Renal pelvis (tissue), 4 donors: ENCODE results near the gene TBC1D22A. TPM values are rescaled to one million over a fixed set of nuclear protein-coding genes. Genes with fewer than 3 reads are reported as not detected.

Experiments used
- DNase-seq: peaks from one replicate; pipeline ENCODE4 v3.0.0-alpha.2; 2013
- polyA plus RNA-seq, 3 donors: library from polyadenylated mRNA; unstranded; fragments of 120-200 nt; gene quantifications; one replicate each; pipeline ENCODE4 v1.2.1, GENCODE V29; 2013; ENCODE audit not compliant: insufficient read length in 3 of 3

Gene TBC1D22A
- polyA plus RNA-seq, 3 donors, result 16.9 to 19.2 (median 19.1) TPM

- no peak for DNase-seq
These were observed 66.9 kb downstream of the TBC1D22A start for GRCh38 chr22:46829117-46829891.

- no peak for DNase-seq
These were observed 67.7 kb downstream of the TBC1D22A start for GRCh38 chr22:46829941-46830715.

GRCh38 chr22:46830841-46831240 lies 68.4 kb downstream of the TBC1D22A start:
- DNase-seq, result no peak

- DNase-seq, result no peak
These were observed 70.8 kb downstream of the TBC1D22A start for GRCh38 chr22:46833228-46833627.

GRCh38 chr22:46834021-46834737 lies 71.7 kb downstream of the TBC1D22A start:
- no peak for DNase-seq

- DNase-seq, result no peak
These were observed 72.8 kb downstream of the TBC1D22A start for GRCh38 chr22:46835288-46835687.

- DNase-seq, result no peak
These were observed 73.2 kb downstream of the TBC1D22A start for GRCh38 chr22:46835693-46836092.

- DNase-seq, result no peak
These were observed 79.1 kb downstream of the TBC1D22A start for GRCh38 chr22:46841522-46841921.

- no peak for DNase-seq
These were observed 80.2 kb downstream of the TBC1D22A start for GRCh38 chr22:46842606-46843005.

GRCh38 chr22:46843821-46844255 lies 81.4 kb downstream of the TBC1D22A start:
- no peak for DNase-seq

GRCh38 chr22:46844606-46845210 lies 82.3 kb downstream of the TBC1D22A start:
- DNase-seq, result no peak

GRCh38 chr22:46845296-46846149 lies 83.1 kb downstream of the TBC1D22A start:
- DNase-seq, result peak; percentile 69

GRCh38 chr22:46846150-46846831 lies 83.8 kb downstream of the TBC1D22A start:
- DNase-seq, result no peak

- DNase-seq, result no peak
These were observed 84.4 kb downstream of the TBC1D22A start for GRCh38 chr22:46846832-46847355.

- no peak for DNase-seq
These were observed 85.7 kb downstream of the TBC1D22A start for GRCh38 chr22:46848197-46848596.

- no peak for DNase-seq
These were observed 86.7 kb downstream of the TBC1D22A start for GRCh38 chr22:46849101-46849500.

GRCh38 chr22:46849951-46850350 lies 87.5 kb downstream of the TBC1D22A start:
- no peak for DNase-seq

GRCh38 chr22:46851311-46851710 lies 88.9 kb downstream of the TBC1D22A start:
- DNase-seq, result no peak

- no peak for DNase-seq
These were observed 89.5 kb downstream of the TBC1D22A start for GRCh38 chr22:46851941-46852340.

- no peak for DNase-seq
These were observed 90.3 kb downstream of the TBC1D22A start for GRCh38 chr22:46852771-46853170.
